ENCODE measurements around the gene ARID4B. TPM values are rescaled to one million over a fixed set of nuclear protein-coding genes. Genes with fewer than 3 reads are reported as not detected.
"Not testable (repeated sequence)": the region's sequence is repeated elsewhere in the genome, so short reads cannot be mapped to it uniquely, and the experiment has no call there.

Gene ARID4B
- total RNA-seq, 2 donors from 2014 or later: 32.4 to 50.2 TPM

- ATAC-seq (ENCODE audit: insufficient number of reproducible peaks, low FRiP score, low read depth): peak; percentile 99
These were observed 39.3 kb upstream of the ARID4B start, which contains the start of gene TBCE for GRCh38 chr1:235367000-235367908. Gene TBCE (plus strand): TSS chr1:235367427. CDS start chr1:235380050, 12,623 bp downstream.

GRCh38 chr1:235366286-235366685 is 38.3 kb upstream of the ARID4B start:
- Histone ChIP-seq H3K27ac (no peak overlapping the region), H3K9me3 (no peaks in the 10 kb centered on the region)

More at GRCh38 chr1:235367000-235367908, 39.3 kb upstream of the ARID4B start, which contains the start of gene TBCE:
- peaks cover 3% of the 10 kb centered on the region for H3K36me3 ChIP-seq
- no peak for TF ChIP-seq CTCF (IDR thresholded peaks at IDR 0.05)
- DNase-seq (ENCODE audit: low spot score): peak; percentile 91
- peaks cover 4 to 6% of the 10 kb centered on the region in 2 donors for H3K4me1 ChIP-seq (ENCODE audit: control insufficient read depth in 1 of 2, low read depth in 2 of 2)
- H3K4me3 ChIP-seq: peak within 1 kb of the TSS; percentile 90
- no peaks in the 10 kb centered on the region for H3K27me3 ChIP-seq (replicated peaks; ENCODE audit: insufficient read depth)
- H3K9me3 ChIP-seq: no peaks in the 10 kb centered on the region
- peak within 1 kb of the TSS; percentile 71 to 80 for H3K27ac ChIP-seq

GRCh38 chr1:235364189-235364588 is 36.2 kb upstream of the ARID4B start:
- ATAC-seq (ENCODE audit: insufficient number of reproducible peaks, low FRiP score, low read depth); H3K4me1 ChIP-seq (ENCODE audit: control insufficient read depth in 1 of 2, low read depth in 2 of 2); H3K9me3 ChIP-seq; H3K4me3 ChIP-seq; H3K36me3 ChIP-seq; H3K27me3 ChIP-seq (replicated peaks; ENCODE audit: insufficient read depth); DNase-seq (ENCODE audit: low spot score); H3K27ac ChIP-seq: not testable (repeated sequence)

More at GRCh38 chr1:235366286-235366685, 38.3 kb upstream of the ARID4B start:
- Histone ChIP-seq H3K36me3 (no peaks in the 10 kb centered on the region), H3K4me1 (ENCODE audit: control insufficient read depth in 1 of 2, low read depth in 2 of 2) (peaks cover 4 to 6% of the 10 kb centered on the region in 2 donors), H3K4me3 (no peak overlapping the region), H3K27me3 (replicated peaks; ENCODE audit: insufficient read depth) (no peaks in the 10 kb centered on the region)
- TF ChIP-seq CTCF (IDR thresholded peaks at IDR 0.05): no peak
- ATAC-seq (ENCODE audit: insufficient number of reproducible peaks, low FRiP score, low read depth) (no peak), DNase-seq (ENCODE audit: low spot score) (no peak)

GRCh38 chr1:235358899-235359298 is 30.9 kb upstream of the ARID4B start:
- DNase-seq (ENCODE audit: low spot score): no peak
- ATAC-seq (ENCODE audit: insufficient number of reproducible peaks, low FRiP score, low read depth): no peak
- H3K4me1 ChIP-seq (ENCODE audit: control insufficient read depth in 1 of 2, low read depth in 2 of 2): no peaks in the 10 kb centered on the region
- no peaks in the 10 kb centered on the region for H3K27me3 ChIP-seq (replicated peaks; ENCODE audit: insufficient read depth)
- no peak for TF ChIP-seq CTCF (IDR thresholded peaks at IDR 0.05)
- H3K4me3 ChIP-seq: no peak overlapping the region
- H3K36me3 ChIP-seq: no peaks in the 10 kb centered on the region
- no peak overlapping the region for H3K27ac ChIP-seq
- H3K9me3 ChIP-seq: no peaks in the 10 kb centered on the region

- ATAC-seq (ENCODE audit: insufficient number of reproducible peaks, low FRiP score, low read depth) (no peak), DNase-seq (ENCODE audit: low spot score) (no peak)
- H3K9me3 ChIP-seq: no peaks in the 10 kb centered on the region
- H3K36me3 ChIP-seq: no peaks in the 10 kb centered on the region
- no peaks in the 10 kb centered on the region for H3K4me1 ChIP-seq (ENCODE audit: control insufficient read depth in 1 of 2, low read depth in 2 of 2)
- no peaks in the 10 kb centered on the region for H3K27me3 ChIP-seq (replicated peaks; ENCODE audit: insufficient read depth)
- no peak overlapping the region for H3K27ac ChIP-seq
- no peak overlapping the region for H3K4me3 ChIP-seq
- TF ChIP-seq CTCF (IDR thresholded peaks at IDR 0.05): no peak
These were observed 29.8 kb upstream of the ARID4B start for GRCh38 chr1:235357485-235358373.
